ENCODE measurements around the gene TMEM178A.

The TMEM178A gene

DNA sequence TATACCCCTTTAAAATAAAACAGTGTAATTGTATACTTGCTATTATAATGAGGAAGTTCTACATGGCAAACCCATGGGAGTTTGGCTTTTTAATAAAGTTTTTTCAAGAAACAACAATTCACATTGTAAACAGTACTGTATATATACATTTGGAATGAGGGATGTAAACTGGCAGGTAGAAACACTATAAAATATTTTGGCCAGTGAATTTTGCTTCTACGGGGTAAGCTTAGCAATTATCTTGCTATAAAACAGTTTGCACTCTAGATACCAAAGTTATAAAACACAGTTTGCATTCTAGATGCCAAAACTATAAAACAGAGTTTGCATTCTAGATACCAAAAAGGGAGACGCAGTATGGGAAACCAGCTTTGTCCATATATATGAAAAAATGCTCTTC is 96.7 kb downstream of the TMEM178A start:
- DNase-seq = no peak

Measured in CD4-positive, alpha-beta T cell treated with Interferon alpha-2 for 1 hour (primary cell).